ENCODE measurements around the gene PFN3.
A peak's percentile ranks its signal among the peaks of the same experiment; 100 is the strongest.

PFN3 gene

DNA sequence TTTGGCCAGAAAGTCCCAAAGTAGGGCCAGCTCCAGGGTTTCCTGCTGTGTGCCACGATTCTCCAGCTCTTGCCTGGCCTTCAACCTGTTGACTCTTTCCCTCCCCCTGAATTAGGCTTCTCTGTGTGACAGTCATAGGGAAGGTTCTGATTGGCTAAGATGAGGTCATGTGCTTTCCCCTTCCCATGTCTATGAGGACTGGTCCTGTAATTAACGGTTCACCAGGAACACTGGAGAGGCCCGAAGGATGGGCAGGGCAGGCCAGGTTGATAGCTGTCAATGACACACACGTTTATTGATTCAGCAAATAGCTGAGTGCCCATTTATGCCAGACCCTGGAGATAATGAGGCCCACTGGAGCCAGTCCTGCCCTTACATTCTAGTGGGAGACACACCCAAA, 37.2 kb upstream of the PFN3 start:
- DNase-seq, result no peak

DNA sequence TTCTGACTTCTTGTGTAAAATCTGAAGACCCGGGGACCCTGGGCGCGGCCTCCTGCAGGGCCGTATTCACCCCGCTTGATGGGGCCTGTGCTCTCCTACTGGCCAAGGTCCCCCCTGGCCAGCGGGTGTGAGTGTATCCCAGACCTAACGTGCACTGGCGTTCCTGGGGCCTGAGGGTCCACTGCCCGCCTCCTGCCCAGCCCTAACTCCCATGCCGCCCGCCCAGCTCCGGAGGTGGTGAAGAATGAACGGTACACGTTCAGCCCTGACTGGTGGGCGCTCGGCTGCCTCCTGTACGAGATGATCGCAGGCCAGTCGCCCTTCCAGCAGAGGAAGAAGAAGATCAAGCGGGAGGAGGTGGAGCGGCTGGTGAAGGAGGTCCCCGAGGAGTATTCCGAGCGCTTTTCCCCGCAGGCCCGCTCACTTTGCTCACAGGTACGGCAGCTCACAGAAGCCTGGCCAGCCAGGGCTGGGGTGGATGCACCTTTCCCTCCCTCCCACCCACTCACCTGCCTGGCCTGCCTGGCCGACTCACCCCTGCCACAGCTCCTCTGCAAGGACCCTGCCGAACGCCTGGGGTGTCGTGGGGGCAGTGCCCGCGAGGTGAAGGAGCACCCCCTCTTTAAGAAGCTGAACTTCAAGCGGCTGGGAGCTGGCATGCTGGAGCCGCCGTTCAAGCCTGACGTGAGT, 35.5 kb upstream of the PFN3 start:
- no peak for DNase-seq

DNA sequence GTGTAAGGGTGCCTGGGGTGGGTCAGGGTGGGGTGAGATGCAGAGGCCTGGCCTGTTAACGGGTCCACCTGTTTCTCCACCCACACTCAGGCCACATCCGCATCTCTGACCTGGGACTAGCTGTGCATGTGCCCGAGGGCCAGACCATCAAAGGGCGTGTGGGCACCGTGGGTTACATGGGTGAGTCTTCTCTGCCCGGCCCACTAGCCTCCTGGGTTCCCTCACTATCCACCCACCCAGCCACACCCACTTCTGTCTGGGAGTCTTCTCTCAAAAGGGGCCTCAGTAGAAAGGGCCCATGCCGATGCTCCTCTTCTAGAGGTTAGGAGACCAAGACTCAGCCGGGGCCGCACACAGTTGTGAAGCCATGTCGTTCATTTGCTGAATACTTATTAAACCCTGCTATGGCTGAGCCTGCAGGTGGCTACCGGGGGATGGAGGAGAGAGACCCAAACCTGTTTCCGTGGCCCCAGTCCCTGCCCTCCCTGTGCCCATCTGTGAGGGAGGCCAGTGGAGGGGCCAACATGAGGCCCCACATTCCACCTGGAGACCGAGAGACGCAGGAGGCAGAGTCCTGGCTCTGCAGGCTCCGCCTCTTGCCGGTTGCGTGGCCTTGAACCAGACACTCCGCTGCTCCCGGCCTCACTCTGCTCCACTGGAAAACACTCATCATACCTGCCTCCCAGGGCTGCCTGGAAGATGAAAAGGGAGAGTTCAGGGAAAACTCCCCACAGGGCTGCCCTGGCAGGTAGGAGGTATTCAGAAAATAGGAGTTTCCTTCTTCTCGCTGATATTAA, 34.7 kb upstream of the PFN3 start:
- no peak for DNase-seq

DNA sequence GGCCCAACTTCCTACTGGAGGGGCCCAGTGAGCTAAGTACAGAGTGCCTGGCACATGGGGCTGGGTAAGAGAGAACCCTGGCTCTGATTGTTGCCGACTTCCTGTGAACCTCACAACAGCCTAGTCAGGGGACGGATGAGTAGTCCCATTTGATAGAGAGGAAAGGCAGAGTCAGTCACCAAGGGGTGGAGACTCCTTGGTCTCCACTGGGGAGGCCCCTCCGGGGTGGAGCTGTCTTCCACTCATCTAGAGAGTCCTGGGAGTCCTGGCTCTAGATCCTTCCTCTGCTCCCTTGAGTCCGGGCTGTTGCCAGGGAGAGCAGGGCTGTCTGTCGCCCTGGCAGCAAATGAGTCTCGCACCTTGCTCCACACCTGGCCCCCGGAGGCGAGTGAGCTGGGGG, 34.0 kb upstream of the PFN3 start:
- DNase-seq, result no peak

DNA sequence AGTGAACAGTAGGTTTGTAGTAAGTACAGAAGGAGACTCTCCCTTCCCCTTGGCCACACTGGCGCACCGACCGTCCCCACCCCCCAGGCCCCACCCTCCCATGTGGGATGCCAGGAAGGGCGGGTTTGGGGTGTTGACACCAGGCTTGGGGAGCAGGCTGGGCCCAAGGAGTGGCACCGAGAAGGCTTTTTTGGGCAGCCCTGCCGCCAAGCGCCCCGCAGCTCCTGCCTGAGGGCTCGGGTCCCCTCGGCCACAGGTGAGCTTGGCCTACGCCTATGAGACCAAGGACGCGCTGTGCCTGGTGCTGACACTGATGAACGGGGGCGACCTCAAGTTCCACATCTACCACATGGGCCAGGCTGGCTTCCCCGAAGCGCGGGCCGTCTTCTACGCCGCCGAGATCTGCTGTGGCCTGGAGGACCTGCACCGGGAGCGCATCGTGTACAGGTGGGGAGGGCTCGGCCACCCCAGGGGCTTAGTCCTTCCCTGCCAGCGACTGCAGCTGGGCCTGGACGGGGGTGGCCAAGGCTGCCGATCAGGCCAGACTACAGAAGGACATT, 33.3 kb upstream of the PFN3 start:
- DNase-seq, result no peak

DNA sequence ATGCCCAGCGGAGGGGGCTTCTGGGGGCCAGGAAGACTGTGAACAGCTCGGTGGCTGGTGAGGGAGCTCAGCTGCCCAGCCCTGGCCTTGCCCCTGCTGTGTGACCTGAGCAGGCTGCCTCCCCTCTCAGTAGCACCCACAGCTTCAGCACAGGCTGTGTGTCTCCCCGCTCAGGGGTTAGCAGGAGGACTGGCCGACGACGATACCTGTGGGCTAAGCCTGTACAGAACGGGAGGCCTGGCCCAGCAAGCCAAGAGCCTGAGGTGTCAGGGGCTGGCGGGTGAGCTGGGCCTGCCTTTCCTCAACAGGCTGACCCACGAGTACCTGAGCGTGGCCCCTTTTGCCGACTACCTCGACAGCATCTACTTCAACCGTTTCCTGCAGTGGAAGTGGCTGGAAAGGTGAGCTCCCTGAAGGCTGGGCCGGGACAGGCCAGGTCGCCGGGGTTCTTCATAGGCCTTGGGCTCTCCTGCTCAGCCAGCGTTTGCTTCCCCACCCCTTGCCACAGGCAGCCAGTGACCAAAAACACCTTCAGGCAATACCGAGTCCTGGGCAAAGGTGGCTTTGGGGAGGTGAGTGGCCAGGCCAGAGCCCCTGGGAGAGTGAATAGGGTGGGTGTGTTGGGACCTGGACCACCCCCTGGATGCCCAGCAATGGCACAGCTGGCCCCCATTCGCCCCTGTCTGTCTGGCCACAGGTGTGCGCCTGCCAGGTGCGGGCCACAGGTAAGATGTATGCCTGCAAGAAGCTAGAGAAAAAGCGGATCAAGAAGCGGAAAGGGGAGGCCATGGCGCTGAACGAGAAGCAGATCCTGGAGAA, 32.6 kb upstream of the PFN3 start:
- DNase-seq, result no peak

DNA sequence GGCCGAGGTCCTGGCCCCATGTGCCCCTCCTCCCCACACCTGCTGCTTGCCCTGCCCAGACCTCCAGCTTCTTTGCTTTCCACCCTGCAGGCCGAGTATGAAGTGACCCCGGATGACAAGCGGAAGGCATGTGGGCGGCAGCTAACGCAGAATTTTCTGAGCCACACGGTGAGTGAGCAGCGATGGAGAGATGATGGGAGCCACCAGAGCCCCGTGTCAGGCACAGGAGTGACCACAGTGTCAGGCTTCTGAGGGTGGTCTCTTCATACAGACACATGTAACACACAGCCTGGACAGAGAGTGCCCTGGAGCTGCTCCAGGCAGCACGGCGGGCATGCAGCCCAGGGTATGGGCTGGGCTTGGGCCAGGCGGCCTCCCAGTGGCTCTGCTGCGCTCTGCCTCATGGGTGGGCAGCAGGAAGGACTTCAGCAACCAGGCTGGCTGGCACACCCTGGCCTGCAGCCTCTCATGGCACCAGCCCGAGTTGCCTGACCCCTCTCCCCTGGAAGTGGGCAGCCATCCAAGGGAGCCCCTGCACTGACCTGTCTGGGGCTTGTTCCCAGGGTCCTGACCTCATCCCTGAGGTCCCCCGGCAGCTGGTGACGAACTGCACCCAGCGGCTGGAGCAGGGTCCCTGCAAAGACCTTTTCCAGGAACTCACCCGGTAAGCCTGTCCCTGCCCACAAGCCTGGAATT, 31.8 kb upstream of the PFN3 start:
- no peak for DNase-seq

DNA sequence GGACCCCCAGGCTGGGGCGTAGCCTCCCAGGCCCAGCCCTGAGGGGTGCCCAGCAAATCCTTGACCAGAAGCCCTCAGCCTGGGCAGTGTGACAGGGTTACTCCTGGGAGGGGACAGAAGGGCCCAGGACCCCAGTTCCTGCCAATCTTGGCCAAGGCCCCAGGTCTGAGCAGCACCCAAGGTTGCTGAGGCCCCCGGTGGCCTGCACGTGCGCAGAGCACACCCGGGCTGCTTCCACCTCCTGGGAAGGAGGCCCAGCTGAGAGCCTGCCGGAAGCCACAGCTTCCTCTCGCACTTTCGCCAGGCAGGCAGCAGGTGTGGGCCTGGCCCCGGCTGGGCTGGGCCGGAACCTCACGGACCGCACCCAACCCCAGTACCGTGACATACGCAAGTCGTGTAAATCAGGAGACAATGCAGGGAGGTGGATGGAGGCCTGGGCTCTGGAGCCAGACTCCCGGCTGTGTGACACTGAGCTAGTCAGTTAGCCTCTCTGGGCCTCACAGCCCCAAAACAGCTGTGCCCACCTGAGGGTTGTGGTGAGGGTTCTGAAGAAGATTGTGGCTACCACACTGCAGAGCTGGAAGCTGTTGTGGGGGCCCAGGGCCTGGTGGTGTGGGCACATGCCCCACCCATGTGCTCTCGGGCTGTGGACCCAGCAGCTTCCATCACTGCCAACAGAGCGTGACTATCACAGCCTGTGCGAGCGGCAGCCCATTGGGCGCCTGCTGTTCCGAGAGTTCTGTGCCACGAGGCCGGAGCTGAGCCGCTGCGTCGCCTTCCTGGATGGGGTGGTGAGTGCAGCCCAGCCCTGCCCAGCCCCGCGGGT, 31.1 kb upstream of the PFN3 start:
- no peak for DNase-seq

DNA sequence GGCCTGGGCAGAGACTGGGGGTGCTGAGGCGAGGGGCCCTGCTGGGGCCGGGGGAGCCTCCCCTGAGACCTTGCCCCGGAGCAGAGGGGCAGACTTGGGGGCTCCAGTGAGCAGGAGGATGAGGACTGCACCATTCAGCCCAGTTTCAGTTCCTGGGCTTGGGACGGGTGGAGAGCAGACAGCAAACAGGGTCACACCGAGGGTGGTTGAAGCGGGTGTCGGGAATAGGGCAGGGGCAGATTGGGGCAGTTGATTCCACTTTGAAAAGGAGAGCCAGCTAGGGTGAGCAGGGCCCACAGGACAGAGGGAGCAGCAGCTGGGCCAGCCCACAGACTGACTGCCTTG, 30.5 kb upstream of the PFN3 start:
- DNase-seq, result no peak

DNA sequence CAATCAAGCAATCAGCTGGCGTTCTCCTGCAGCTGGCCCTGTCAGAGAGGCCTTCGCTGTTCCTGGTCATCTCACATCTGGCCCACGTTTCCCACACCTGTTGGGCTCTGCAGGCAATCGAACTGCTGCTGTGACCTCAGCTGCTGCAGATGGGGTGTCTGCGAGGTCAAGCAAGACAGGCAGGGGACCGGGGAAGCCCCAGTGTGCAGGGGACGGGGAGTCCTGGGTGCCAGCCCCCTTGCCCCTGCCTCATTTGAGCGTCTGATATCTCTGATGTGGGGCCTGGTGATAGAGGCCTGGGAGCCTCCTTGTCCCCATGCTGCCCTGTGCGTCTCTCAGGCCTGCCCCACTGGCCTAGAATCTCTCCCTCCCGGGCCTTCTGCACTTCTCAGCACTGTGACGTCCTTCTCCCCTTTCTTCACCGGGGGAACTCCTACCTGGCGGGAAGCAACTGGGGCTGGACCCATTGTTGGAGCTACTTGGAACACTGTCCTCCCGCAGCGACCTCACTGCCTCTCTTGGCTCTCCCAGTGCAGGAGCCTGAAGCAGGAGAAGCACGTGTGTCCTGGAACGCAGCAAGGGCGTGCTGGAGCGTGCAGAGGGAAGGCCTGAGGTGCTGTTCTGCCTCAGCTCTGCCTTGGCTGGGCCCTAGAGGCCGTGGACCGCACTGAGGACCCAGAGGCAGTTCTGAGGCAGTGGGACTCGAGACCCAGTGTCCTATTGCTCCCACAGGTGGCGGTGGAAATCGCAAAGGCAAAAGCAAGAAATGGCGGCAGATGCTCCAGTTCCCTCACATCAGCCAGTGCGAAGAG, 29.9 kb upstream of the PFN3 start:
- no peak for DNase-seq

DNA sequence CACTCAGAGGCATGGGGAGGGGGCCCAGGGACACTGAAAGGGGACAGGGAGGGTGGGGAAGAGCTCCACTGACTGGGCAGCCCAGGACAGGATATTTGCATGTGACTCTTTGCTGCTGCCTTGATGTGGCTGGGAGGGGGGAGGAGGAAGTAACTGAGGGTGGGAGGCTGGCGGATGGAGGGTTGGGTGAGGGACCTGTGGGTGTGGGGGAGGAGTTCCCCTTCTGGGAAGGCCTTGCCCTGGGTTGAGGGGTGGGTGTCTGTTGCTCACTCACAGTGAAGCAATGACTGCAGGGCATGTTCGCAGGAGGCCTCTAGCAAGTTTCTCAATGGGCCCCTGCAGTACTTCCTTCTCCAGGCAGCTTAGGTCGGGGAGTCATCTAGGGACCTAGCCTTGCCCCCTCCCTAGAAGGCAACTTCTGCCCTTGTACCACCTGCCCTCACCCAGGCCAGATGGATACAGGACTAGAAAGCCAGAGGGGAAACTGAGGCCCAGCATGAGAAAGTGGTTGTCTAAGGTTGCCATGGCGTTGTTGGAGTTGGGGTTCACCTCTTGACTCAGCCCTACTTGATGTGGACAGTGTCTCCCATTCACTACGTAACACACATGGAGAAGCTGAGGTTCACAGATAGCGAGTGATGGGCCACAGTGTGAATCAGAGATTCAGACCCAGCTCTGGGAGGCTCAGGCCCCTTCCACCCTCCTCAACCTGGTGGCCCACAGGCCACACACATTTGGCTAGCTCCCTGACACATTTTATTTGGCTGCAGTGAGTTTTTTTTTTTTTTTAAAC, 29.0 kb upstream of the PFN3 start:
- no peak for DNase-seq

DNA sequence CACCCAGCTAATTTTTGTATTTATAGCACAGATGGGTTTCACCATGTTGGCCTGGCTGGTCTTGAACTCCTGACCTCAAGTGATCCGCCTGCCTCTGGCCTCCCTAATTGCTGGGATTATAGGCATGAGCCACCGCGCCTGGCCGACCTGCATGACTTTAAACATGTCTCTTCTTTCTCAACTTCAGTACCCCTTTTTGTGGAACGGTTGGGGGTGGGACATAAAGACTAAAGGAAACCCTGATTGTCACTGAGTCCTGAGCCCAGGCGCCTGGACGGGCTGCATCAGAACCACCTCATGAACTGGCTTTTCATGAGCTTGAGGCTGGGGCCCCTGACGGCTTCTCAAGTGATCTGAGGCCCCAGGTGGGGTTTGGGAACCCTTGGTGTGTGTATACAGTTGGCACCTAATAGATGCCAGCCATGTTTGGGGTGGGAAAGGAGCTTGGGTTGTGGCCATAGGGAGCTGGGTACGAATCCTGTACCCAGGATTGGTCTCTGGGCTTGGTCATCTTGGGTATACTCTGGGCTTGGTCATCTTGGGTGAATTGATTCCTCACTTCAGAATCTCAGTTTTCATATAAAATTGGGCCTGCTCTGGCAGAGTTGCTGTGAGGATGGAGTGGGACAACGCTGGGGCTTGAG, 28.2 kb upstream of the PFN3 start:
- DNase-seq, result no peak

DNA sequence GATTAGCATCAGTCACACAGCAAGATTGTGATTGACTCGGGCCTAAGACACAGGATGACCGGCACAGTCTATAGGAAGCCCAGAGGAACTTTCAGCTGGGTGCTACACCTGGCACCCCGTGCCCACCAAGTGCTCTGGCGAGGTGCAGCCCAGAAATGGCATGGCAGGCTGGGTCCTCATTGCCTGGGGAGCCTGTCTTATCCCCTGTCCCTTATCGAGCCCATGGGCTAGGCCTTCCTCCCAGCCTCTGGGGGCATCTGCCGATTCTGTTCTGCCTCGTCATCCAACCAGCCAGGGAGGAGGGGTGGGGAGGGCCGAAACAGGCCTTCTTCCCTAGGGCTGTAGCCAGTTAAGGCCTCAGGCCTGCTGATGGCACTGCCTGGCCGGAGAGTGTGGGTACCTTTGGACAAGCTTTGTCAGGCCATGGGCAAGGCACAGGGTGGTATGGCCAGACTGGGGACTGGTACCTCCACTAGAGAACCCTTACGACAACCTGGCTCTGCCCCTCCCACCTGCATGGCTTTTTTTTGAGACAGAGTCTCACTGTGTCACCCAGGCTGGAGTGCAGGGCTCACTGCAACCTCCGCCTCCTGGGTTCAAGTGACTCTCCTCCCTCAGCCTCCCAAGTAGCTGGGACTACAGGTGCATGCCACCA, 27.6 kb upstream of the PFN3 start:
- DNase-seq, result no peak

DNA sequence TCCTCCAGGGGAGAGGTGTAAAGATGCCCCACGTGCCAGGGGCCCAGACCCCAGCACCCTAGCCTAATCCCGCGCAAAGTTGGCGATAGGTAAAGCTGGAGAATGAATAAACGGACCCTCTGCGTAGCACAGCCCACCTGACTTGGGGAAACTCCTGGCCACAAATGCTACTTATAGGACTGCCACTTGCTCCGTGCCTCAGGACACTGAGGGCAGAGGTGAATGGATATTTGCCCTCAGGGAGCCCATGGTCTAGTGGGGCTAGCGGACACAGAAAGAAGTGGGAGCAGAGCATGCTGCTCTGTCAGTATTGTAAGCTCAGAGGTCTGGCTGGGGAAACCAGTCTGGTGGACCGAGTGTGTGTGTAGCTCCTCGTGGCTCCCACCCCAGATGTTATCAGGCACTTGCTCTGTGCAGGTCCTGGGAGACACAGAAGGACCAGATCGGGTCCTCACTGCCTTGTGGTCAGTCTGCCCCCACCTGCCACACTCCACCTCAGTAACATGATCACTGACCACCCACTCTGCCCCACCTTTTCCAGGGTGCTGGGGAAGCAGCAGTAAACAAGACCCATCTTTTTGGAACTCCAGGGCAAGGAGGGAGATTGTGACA, 26.9 kb upstream of the PFN3 start:
- DNase-seq, result no peak

DNA sequence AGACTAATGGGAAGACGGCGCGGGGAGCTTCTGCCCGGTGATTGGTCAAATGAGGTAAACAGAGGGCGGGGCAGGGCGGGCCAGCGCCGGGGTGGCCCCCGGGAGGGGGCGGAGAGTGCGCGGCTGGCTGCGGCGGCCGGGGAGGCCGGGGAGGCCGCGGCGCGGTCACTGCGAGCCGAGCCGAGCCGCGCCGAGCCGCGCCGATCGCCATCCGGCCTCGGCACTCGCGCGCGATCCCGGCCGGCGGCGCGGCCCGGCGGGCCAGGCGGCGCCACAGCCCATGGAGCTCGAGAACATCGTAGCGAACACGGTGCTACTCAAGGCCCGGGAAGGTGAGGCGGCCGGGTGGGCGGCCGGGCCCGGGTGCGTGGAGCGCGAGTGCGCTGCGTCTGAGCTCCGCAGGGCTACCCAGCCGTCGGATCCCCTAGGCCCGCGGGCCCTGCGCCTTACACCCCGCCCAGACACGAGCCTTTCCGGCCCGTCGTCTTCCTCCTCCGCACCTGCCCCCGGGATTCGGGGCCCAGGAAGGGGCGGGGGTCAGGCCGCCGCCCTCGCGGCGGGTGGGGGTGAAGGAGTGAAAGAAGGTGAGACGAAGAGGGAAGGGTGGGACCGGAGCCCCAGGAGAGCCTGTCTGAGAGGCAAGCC, 26.2 kb upstream of the PFN3 start, which contains the start of gene GRK6:
TSS of gene GRK6 (plus strand) at position 111 of the 645 bp plus-strand sequence. CDS start at position 281, 170 bp downstream.
- DNase-seq, result no peak

DNA sequence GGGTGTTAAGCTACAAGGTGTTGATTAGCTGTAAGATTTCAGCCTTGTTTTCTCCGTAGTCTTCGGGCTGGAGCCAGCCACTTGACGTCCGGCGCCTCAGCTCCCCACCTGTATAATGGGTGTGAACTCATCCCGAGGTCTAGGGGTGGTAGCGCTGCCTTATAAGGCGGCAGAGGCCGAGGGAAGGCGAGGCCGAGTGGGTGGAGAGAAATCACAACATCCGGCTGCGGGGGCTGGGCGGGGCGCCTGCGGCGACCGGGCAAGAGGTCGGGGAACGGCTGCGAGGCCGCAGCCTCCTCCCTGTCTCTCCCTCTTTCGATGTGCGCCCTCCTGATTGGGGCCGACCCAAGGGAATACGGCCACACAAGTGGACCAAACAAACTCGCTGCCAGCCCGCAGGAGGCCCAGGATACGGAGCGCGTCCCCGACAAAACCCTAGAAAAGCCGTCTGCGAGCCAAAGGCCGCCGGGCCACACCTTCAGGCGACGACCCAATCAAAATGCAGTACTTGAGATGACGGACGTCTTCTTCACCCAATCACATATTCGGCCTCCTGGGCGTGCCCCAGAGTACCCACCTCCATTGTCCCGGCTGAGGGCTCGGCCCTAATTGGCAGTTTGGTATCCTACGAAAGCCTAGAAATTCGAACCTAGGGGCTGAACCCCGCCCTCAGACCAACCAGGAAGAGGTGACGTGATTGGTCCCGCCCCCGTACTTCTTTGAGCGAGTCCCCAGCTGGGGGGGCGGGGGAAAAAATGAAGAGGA, 25.5 kb upstream of the PFN3 start:
- peak; percentile 96 for DNase-seq

DNA sequence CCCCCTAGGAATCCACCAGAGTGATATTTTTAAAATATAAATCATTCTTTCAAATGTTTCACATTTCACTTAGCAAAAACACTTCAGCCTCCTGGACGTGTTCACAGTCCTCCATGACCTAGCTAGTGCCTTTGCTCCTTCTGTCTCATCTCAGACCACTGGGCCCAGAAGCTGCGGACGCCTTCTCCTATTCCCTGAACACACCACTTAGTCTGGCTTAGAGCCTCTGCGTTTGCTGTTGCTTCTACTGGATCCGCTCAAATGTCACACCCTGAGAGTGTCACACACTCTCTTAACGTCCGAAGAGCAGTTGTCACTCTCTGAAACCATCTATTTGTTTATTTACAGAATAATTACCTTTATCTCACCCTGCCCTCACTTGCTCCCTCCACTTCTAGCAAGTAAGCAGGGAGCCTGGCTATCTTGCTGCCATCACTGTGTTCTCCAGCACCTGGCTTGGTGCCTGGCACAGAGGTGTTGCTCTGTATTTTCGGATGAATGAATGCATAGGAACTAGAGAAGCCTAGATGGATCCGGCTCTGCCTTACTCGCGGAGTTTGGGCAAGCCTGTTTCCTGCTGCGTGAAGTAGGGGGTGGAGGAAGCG, 24.8 kb upstream of the PFN3 start:
- DNase-seq, result no peak

Data from NCI-H2171 (cell line).